HCT116 (cell line): Measurements from ENCODE around the gene DPF3. TPM values are rescaled to one million over a fixed set of nuclear protein-coding genes. Genes with fewer than 3 reads are reported as not detected.

ENCODE experiments used
- ATAC-seq: fragments of 200-7000 bp; cut with Tn5 transposase; 2 replicates; pipeline ENCODE4 v1.9.1; 2020; ENCODE audit warnings: mild to moderate bottlenecking, moderate library complexity
- BruUV-seq: library from RNA; stranded (reverse); fragments of 400-500 nt; replicated peaks from 2 replicates; lab custom pipeline; 2021; lab: Mats Ljungman, UMichigan
- CTCF ChIA-PET: fragments of 300-600 bp; sonication (Branson Sonifier 250); formaldehyde crosslinking; loops from one replicate; lab custom pipeline; 2021; ENCODE audit warnings: antibody characterized with exemption; lab: Charles Lee
- POLR2A ChIA-PET: fragments of 300-600, 350-600 bp; sonication (Branson Sonifier 250); formaldehyde crosslinking; loops from one replicate; lab custom pipeline; 2021; ENCODE audit warnings: antibody characterized with exemption; lab: Charles Lee
- RAD21 ChIA-PET, 2 experiments: fragments of 300-600 bp; sonication (Branson Sonifier 250); formaldehyde crosslinking; loops; one replicate each; lab custom pipeline; 2023; ENCODE audit warnings: low total read pairs in 2 of 2; ENCODE audit not compliant: uncharacterized antibody in 2 of 2, unreplicated experiment in 2 of 2, low non-redundant PET in 1 of 2; lab: Charles Lee
- DNase-seq: peaks from one replicate; pipeline ENCODE4 v3.0.0-alpha.2; 2010; ENCODE audit warnings: low read depth, low spot score
- H2AFZ ChIP-seq: fragments of 200-600 bp; shearing (Covaris generic), sonication (generic); 2 replicates; pipeline ENCODE4 v1.6.1; 2017; ENCODE audit warnings: low read depth, mixed run types, mixed read lengths, antibody characterized with exemption, low read length; ENCODE audit not compliant: poor library complexity, severe bottlenecking
- H3K27ac ChIP-seq: 2 replicates; pipeline ENCODE4 v1.5.1; 2012; ENCODE audit warnings: low read depth, low read length
- H3K27me3 ChIP-seq: fragments of 200-600 bp; sonication (generic); 2 replicates; pipeline ENCODE4 v1.6.1; 2016; ENCODE audit warnings: mixed run types, low read length, mixed read lengths; ENCODE audit not compliant: insufficient read depth
- H3K36me3 ChIP-seq, 2 experiments: fragments of 200-500 bp in 1 of 2; fragments of 200-600 bp in 1 of 2; sonication (Bioruptor generic) in 1 of 2; sonication (generic) in 1 of 2; 2 replicates each; pipeline versions ENCODE4 v1.5.1 to v1.6.1; 2014 to 2016; ENCODE audit warnings: low read length in 2 of 2, inconsistent platforms in 1 of 2, mixed read lengths in 1 of 2, mixed run types in 1 of 2; ENCODE audit not compliant: insufficient read depth in 2 of 2, control insufficient read depth in 1 of 2
- H3K4me1 ChIP-seq, 2 experiments: fragments of 200-600 bp in 1 of 2; sonication (generic) in 1 of 2; 2 replicates each; pipeline versions ENCODE4 v1.5.1 to v1.6.1; 2012 to 2017; ENCODE audit warnings: low read length in 2 of 2, inconsistent platforms in 1 of 2, mild to moderate bottlenecking in 1 of 2, mixed read lengths in 1 of 2, mixed run types in 1 of 2, moderate library complexity in 1 of 2; ENCODE audit not compliant: insufficient read depth in 2 of 2, control insufficient read depth in 1 of 2
- H3K4me2 ChIP-seq: fragments of 200-600 bp; sonication (generic); 2 replicates; pipeline ENCODE4 v1.6.1; 2017; ENCODE audit warnings: mixed run types, low read length, mixed read lengths
- H3K4me3 ChIP-seq, 2 experiments: fragments of 200-600 bp in 1 of 2; sonication (generic) in 1 of 2; replicated peaks in 1 of 2; 2 replicates each; pipeline ENCODE4 v1.5.1; 2011 to 2016; ENCODE audit warnings: low read length in 2 of 2, control low read depth in 1 of 2, low read depth in 1 of 2, mild to moderate bottlenecking in 1 of 2, mixed read lengths in 1 of 2, mixed run types in 1 of 2
- H3K79me2 ChIP-seq: fragments of 200-600 bp; sonication (generic); 2 replicates; pipeline ENCODE4 v1.6.1; 2017; ENCODE audit warnings: mild to moderate bottlenecking, mixed run types, low read length, moderate library complexity, mixed read lengths; ENCODE audit not compliant: insufficient read depth
- H3K9ac ChIP-seq: fragments of 200-600 bp; sonication (generic); 2 replicates; pipeline ENCODE4 v1.6.1; 2016; ENCODE audit warnings: low read length, mixed read lengths
- H3K9me2 ChIP-seq: fragments of 200-600 bp; sonication (generic), shearing (Covaris generic); 2 replicates; pipeline ENCODE4 v1.6.1; 2017; ENCODE audit warnings: mixed run types, mild to moderate bottlenecking, moderate library complexity; ENCODE audit not compliant: insufficient read depth
- H3K9me3 ChIP-seq, 2 experiments: fragments of 200-500 bp in 1 of 2; fragments of 200-600 bp in 1 of 2; sonication (Bioruptor generic) in 1 of 2; sonication (generic) in 1 of 2; 2 replicates each; pipeline ENCODE4 v1.6.1; 2014 to 2017; ENCODE audit warnings: low read length in 2 of 2, mixed read lengths in 2 of 2, inconsistent platforms in 1 of 2, low read depth in 1 of 2, mild to moderate bottlenecking in 1 of 2, mixed run types in 1 of 2, moderate library complexity in 1 of 2; ENCODE audit not compliant: control insufficient read depth in 1 of 2, insufficient read depth in 1 of 2
- H4K20me1 ChIP-seq: fragments of 200-600 bp; sonication (generic), shearing (Covaris generic); 2 replicates; pipeline ENCODE4 v1.6.1; 2017; ENCODE audit warnings: mixed run types, mild to moderate bottlenecking, moderate library complexity; ENCODE audit not compliant: insufficient read depth
- ATF3 ChIP-seq: IDR thresholded peaks from 2 replicates; pipeline ENCODE4 v1.6.1; 2012
- CBX3 ChIP-seq: IDR thresholded peaks from 2 replicates; pipeline ENCODE4 v1.6.1; 2012; ENCODE audit warnings: low read depth
- EGR1 ChIP-seq: IDR thresholded peaks from 2 replicates; pipeline ENCODE4 v1.6.1; 2012; ENCODE audit warnings: low read depth
- ELF1 ChIP-seq: IDR thresholded peaks from 2 replicates; pipeline ENCODE4 v1.6.1; 2012; ENCODE audit warnings: low read depth, borderline replicate concordance
- FOSL1 ChIP-seq: IDR thresholded peaks from 2 replicates; pipeline ENCODE4 v1.6.1; 2012; ENCODE audit warnings: low read depth
- JUND ChIP-seq: IDR thresholded peaks from 2 replicates; pipeline ENCODE4 v1.6.1; 2012
- POLR2A ChIP-seq: IDR thresholded peaks from 2 replicates; pipeline ENCODE4 v1.7.0; 2011; ENCODE audit warnings: borderline replicate concordance; ENCODE audit not compliant: insufficient read depth, insufficient read length; ENCODE audit errors: extremely low read depth
- POLR2AphosphoS5 ChIP-seq: IDR thresholded peaks from 2 replicates; pipeline ENCODE4 v1.6.1; 2011; ENCODE audit warnings: mild to moderate bottlenecking, low read depth, low read length, moderate library complexity
- RAD21 ChIP-seq: IDR thresholded peaks from 2 replicates; pipeline ENCODE4 v1.6.1; 2012; ENCODE audit warnings: low read depth, mild to moderate bottlenecking
- SIN3A ChIP-seq: IDR thresholded peaks from 2 replicates; pipeline ENCODE4 v1.6.1; 2012; ENCODE audit warnings: low read depth
- SRF ChIP-seq: IDR thresholded peaks from 2 replicates; pipeline ENCODE4 v1.6.1; 2012; ENCODE audit warnings: low read depth
- TCF7L2 ChIP-seq: IDR thresholded peaks from 2 replicates; pipeline ENCODE4 v1.7.0; 2011; ENCODE audit warnings: borderline replicate concordance, inconsistent platforms; ENCODE audit not compliant: insufficient read depth, insufficient read length; ENCODE audit errors: extremely low read depth
- YY1 ChIP-seq: IDR thresholded peaks from 2 replicates; pipeline ENCODE4 v1.6.1; 2011; ENCODE audit warnings: low read length, low read depth, moderate library complexity, mild to moderate bottlenecking; ENCODE audit not compliant: insufficient replicate concordance; ENCODE audit errors: extremely low read depth
- ZNF274 ChIP-seq: fragments of 200-500 bp; sonication (Bioruptor generic); IDR thresholded peaks from 2 replicates; pipeline ENCODE4 v1.6.1; 2014; ENCODE audit warnings: mild to moderate bottlenecking, low read depth, low read length, inconsistent platforms
- intact Hi-C: fragments of 100-400 bp; cut with micrococcal nuclease; formaldehyde crosslinking; loops from 2 replicates; pipeline ENCODE4 v1.10.0; 2022
- total RNA-seq: library from RNA; stranded (reverse); gene quantifications from one replicate; pipeline ENCODE4 v1.2.1, GENCODE V29; 2021; ENCODE audit not compliant: unreplicated experiment
- TF ChIP-seq, protein P1 (sequence below), 3 experiments: fragments of 200-600 bp in 1 of 3; sonication (generic) in 1 of 3; IDR thresholded peaks in 2 of 3; conservative IDR thresholded peaks in 1 of 3; 2 replicates each; pipeline ENCODE4 v1.5.1; 2012 to 2017; ENCODE audit warnings: low read depth in 2 of 3, low read length in 2 of 3, antibody characterized with exemption in 1 of 3, borderline replicate concordance in 1 of 3, control low read depth in 1 of 3, mild to moderate bottlenecking in 1 of 3, mixed read lengths in 1 of 3, mixed run types in 1 of 3, moderate library complexity in 1 of 3; ENCODE audit not compliant: insufficient read depth in 1 of 3
- TF ChIP-seq, protein P2 (sequence below): IDR thresholded peaks from 2 replicates; pipeline ENCODE4 v1.6.1; 2012; ENCODE audit warnings: low read depth

The DPF3 gene
- total RNA-seq, 1 experiment from 2014 or later = 0.27 TPM

DNA sequence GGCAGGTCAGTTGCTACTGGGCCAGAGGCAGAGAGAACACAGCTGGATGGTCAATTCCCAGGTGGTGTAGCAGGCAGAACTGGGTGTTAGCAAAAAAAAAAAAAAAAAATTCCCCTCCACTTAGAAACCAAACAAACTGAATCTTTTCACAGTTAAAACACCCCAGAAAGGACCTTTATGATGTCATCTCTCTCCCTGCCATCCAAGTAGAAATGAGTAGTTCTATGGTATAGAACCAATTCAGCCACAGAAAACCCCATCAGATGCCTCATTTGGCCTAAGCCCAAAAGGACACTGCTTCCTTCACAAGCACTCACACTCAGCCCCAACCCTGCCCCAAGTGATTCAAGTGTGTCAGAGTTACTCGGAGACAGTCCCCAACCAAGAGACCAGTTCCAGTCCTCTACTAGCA is 230.8 kb downstream of the DPF3 start:
- no peak overlapping the region for H3K9ac ChIP-seq
- H3K27ac ChIP-seq = no peak overlapping the region
- DNase-seq (no peak), ATAC-seq (no peak)
- peaks cover 8 to 26% of the 10 kb centered on the region in 2 experiments; a peak in 3 of 4 replicates for H3K4me1 ChIP-seq
- BruUV-seq = no TSS peak
- no peaks in the 10 kb centered on the region for H3K9me2 ChIP-seq
- H3K9me3 ChIP-seq = no peaks in the 10 kb centered on the region
- RAD21 ChIA-PET = no interaction called here
- TF ChIP-seq ELF1 (no peak), POLR2AphosphoS5 (no peak), FOSL1 (no peak), POLR2A (no peak), EGR1 (no peak), ATF3 (no peak), JUND (no peak), SRF (no peak), ZNF274 (no peak), CBX3 (no peak), SIN3A (no peak), RAD21 (no peak), YY1 (no peak), TCF7L2 (no peak)
- TF ChIP-seq, protein P1, sequence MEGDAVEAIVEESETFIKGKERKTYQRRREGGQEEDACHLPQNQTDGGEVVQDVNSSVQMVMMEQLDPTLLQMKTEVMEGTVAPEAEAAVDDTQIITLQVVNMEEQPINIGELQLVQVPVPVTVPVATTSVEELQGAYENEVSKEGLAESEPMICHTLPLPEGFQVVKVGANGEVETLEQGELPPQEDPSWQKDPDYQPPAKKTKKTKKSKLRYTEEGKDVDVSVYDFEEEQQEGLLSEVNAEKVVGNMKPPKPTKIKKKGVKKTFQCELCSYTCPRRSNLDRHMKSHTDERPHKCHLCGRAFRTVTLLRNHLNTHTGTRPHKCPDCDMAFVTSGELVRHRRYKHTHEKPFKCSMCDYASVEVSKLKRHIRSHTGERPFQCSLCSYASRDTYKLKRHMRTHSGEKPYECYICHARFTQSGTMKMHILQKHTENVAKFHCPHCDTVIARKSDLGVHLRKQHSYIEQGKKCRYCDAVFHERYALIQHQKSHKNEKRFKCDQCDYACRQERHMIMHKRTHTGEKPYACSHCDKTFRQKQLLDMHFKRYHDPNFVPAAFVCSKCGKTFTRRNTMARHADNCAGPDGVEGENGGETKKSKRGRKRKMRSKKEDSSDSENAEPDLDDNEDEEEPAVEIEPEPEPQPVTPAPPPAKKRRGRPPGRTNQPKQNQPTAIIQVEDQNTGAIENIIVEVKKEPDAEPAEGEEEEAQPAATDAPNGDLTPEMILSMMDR (IDR thresholded peaks at IDR 0.05 in 2 of 3, conservative IDR thresholded peaks at IDR 0.05 in 1 of 3; ENCODE audit: borderline replicate concordance in 1 of 3, insufficient read depth in 1 of 3, low read depth in 2 of 3, low read length in 2 of 3) = no peak
- TF ChIP-seq, protein P2, sequence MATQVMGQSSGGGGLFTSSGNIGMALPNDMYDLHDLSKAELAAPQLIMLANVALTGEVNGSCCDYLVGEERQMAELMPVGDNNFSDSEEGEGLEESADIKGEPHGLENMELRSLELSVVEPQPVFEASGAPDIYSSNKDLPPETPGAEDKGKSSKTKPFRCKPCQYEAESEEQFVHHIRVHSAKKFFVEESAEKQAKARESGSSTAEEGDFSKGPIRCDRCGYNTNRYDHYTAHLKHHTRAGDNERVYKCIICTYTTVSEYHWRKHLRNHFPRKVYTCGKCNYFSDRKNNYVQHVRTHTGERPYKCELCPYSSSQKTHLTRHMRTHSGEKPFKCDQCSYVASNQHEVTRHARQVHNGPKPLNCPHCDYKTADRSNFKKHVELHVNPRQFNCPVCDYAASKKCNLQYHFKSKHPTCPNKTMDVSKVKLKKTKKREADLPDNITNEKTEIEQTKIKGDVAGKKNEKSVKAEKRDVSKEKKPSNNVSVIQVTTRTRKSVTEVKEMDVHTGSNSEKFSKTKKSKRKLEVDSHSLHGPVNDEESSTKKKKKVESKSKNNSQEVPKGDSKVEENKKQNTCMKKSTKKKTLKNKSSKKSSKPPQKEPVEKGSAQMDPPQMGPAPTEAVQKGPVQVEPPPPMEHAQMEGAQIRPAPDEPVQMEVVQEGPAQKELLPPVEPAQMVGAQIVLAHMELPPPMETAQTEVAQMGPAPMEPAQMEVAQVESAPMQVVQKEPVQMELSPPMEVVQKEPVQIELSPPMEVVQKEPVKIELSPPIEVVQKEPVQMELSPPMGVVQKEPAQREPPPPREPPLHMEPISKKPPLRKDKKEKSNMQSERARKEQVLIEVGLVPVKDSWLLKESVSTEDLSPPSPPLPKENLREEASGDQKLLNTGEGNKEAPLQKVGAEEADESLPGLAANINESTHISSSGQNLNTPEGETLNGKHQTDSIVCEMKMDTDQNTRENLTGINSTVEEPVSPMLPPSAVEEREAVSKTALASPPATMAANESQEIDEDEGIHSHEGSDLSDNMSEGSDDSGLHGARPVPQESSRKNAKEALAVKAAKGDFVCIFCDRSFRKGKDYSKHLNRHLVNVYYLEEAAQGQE = no peak
- CTCF ChIA-PET = no interaction called here
- no peak overlapping the region for H3K4me3 ChIP-seq
- H2AFZ ChIP-seq = no peak overlapping the region
- H3K79me2 ChIP-seq = no peaks in the 10 kb centered on the region
- H3K4me2 ChIP-seq = no peak overlapping the region
- H3K27me3 ChIP-seq = no peaks in the 10 kb centered on the region
- POLR2A ChIA-PET = no interaction called here
- intact Hi-C loops = no loop called here
- no peaks in the 10 kb centered on the region for H3K36me3 ChIP-seq
- no peaks in the 10 kb centered on the region for H4K20me1 ChIP-seq
